Thyroid gland (tissue), 4 donors: Measurements from ENCODE around the gene ERF. TPM values are rescaled to one million over a fixed set of nuclear protein-coding genes. Genes with fewer than 3 reads are reported as not detected.

Experiments
- DNase-seq, 2 donors: peaks; one replicate each; pipeline ENCODE4 v3.0.0-alpha.2; 2019
- H3K27ac ChIP-seq, 3 donors: fragments of 200-600 bp; sonication (generic); 1 replicate in 2 of 3; 2 replicates in 1 of 3; pipeline ENCODE4 v1.5.1; 2016 to 2019; ENCODE audit warnings: mild to moderate bottlenecking in 1 of 3, moderate library complexity in 1 of 3
- H3K27me3 ChIP-seq: fragments of 200-600 bp; sonication (generic); one replicate; pipeline ENCODE4 v1.5.1; 2019
- H3K36me3 ChIP-seq, 2 donors: fragments of 200-600 bp; sonication (generic); one replicate each; pipeline ENCODE4 v1.5.1; 2016 to 2019
- H3K4me1 ChIP-seq, 2 donors: fragments of 200-600 bp; sonication (generic); one replicate each; pipeline ENCODE4 v1.5.1; 2017 to 2019
- H3K4me3 ChIP-seq, 3 donors: fragments of 200-600 bp; sonication (generic); replicated peaks in 1 of 3; 1 replicate in 2 of 3; 2 replicates in 1 of 3; pipeline ENCODE4 v1.5.1; 2016; ENCODE audit warnings: mild to moderate bottlenecking in 1 of 3
- H3K9me3 ChIP-seq: fragments of 200-600 bp; sonication (generic); one replicate; pipeline ENCODE4 v1.5.1; 2017
- POLR2A ChIP-seq, 2 donors: fragments of 450-650 bp; IDR thresholded peaks; one replicate each; pipeline ENCODE4 v1.6.1; 2017; ENCODE audit warnings: antibody characterized with exemption in 2 of 2, mild to moderate bottlenecking in 2 of 2, moderate library complexity in 1 of 2
- WGBS, 2 donors: methylation state at CpG; one replicate each; pipeline ENCODE4 v1.1.5; 2017; 5-methylcytosine and 5-hydroxymethylcytosine counted together
- intact Hi-C: fragments of 100-400 bp; cut with DNase I; formaldehyde crosslinking; loops from one replicate; pipeline ENCODE4 v1.15.1; 2023
- total RNA-seq, 4 donors: library from RNA; depleted of rRNA; stranded (reverse); fragments of >200 nt; gene quantifications; one replicate each; pipeline ENCODE4 v1.2.3, GENCODE V29; 2016
- TF ChIP-seq, protein P1 (sequence below), 6 experiments: fragments of 200-600 bp in 3 of 6; fragments of 450-650 bp in 3 of 6; sonication (generic) in 3 of 6; IDR thresholded peaks; one replicate each; pipeline ENCODE4 v1.5.1; 2016 to 2019; ENCODE audit warnings: antibody characterized with exemption in 6 of 6, mild to moderate bottlenecking in 2 of 6, inconsistent platforms in 1 of 6, moderate library complexity in 1 of 6

Gene ERF
- total RNA-seq, 4 donors from 2014 or later = 27.5 to 50.2 (median 39.2) TPM

DNA sequence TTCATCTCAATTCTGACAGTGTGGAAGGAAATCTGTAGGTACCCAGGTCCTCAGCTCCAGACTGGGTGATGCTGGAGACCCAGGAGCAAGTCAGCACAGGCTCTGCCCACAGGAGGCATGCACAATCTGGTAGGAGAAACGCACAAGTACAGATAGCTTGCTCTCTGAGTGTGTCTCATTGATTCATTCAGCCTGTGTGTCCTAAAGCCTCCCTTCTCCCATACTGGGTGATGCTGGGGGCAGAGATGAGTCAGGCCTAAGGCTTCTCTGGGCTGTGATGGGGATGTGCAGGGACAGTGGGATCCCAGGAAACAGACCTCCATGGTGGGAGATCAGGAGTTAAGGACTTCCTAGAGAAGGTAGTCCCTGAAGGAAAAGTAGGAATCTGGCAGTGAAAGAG is 28.0 kb downstream of the ERF start:
- no peaks in the 10 kb centered on the region for H3K27me3 ChIP-seq
- peaks cover 55 to 57% of the 10 kb centered on the region in 2 donors for H3K36me3 ChIP-seq
- no peaks in the 10 kb centered on the region for H3K4me1 ChIP-seq
- H3K27ac ChIP-seq = no peak overlapping the region
- no peak overlapping the region for H3K4me3 ChIP-seq
- no peak for DNase-seq
- no peaks in the 10 kb centered on the region for H3K9me3 ChIP-seq
- WGBS, 2 donors = 89 to 100% methylated on average over 1 of the region's 1 CpG
- TF ChIP-seq, protein P1, sequence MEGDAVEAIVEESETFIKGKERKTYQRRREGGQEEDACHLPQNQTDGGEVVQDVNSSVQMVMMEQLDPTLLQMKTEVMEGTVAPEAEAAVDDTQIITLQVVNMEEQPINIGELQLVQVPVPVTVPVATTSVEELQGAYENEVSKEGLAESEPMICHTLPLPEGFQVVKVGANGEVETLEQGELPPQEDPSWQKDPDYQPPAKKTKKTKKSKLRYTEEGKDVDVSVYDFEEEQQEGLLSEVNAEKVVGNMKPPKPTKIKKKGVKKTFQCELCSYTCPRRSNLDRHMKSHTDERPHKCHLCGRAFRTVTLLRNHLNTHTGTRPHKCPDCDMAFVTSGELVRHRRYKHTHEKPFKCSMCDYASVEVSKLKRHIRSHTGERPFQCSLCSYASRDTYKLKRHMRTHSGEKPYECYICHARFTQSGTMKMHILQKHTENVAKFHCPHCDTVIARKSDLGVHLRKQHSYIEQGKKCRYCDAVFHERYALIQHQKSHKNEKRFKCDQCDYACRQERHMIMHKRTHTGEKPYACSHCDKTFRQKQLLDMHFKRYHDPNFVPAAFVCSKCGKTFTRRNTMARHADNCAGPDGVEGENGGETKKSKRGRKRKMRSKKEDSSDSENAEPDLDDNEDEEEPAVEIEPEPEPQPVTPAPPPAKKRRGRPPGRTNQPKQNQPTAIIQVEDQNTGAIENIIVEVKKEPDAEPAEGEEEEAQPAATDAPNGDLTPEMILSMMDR (IDR thresholded peaks at IDR 0.05) = no peak
- no peak for TF ChIP-seq POLR2A (IDR thresholded peaks at IDR 0.05)
- intact Hi-C loops = no loop called here

DNA sequence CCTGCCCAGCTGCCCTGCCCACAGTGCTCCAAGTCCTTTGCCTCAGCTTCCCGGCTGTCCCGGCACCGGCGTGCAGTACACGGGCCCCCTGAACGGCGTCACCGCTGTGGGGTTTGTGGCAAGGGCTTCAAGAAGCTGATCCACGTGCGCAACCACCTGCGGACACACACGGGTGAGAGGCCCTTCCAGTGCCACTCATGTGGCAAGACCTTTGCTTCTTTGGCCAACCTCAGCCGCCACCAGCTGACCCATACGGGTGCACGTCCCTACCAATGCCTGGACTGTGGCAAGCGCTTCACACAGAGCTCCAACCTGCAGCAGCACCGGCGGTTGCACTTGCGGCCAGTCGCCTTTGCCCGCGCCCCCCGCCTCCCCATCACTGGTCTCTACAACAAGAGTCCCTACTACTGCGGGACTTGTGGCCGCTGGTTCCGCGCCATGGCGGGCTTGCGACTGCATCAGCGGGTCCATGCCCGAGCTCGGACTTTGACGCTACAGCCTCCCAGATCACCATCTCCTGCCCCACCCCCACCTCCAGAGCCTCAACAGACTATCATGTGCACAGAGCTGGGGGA is 29.1 kb downstream of the ERF start:
- intact Hi-C loops = no loop called here
- no peaks in the 10 kb centered on the region for H3K27me3 ChIP-seq
- no peak for DNase-seq
- no peak overlapping the region for H3K4me3 ChIP-seq
- peaks cover 4 to 8% of the 10 kb centered on the region in 2 donors for H3K4me1 ChIP-seq
- TF ChIP-seq POLR2A (IDR thresholded peaks at IDR 0.05) = no peak
- no peaks in the 10 kb centered on the region for H3K9me3 ChIP-seq
- whole genome bisulfite sequencing, 2 donors = 96 to 97% methylated on average over 25 to 33 of the region's 33 CpGs
- peaks cover 46% of the 10 kb centered on the region in 2 donors for H3K36me3 ChIP-seq
- H3K27ac ChIP-seq = no peak overlapping the region

DNA sequence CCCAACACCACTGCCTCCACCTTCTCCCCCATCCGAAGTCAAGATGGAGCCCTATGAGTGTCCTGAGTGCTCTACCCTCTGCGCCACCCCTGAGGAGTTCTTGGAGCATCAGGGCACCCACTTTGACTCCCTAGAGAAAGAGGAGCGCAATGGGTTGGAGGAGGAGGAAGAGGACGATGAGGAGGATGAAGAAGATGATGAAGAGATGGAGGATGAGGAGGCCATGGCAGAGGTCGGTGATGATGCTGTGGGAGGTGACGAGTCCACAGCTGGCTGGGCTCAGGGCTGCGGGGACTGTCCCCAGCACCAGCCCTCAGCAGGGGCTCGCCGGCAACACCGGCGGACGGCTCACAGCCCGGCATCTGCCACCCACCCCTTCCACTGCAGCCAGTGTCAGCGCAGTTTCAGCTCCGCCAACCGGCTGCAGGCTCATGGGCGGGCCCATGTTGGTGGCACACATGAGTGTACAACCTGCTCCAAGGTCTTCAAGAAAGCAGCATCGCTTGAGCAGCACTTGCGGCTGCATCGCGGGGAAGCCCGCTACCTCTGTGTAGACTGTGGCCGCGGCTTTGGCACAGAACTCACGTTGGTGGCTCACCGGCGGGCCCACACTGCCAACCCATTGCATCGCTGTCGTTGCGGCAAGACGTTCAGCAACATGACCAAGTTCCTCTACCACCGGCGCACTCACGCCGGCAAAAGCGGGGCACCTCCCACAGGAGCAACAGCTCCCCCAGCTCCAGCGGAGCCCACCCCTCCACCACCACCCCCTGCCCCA is 29.8 kb downstream of the ERF start:
- Histone ChIP-seq H3K27ac (no peak overlapping the region), H3K36me3 (peaks cover 39% of the 10 kb centered on the region in 2 donors), H3K27me3 (no peaks in the 10 kb centered on the region), H3K4me3 (no peak overlapping the region), H3K9me3 (no peaks in the 10 kb centered on the region), H3K4me1 (peaks cover 7 to 10% of the 10 kb centered on the region in 2 donors)
- 93 to 95% methylated on average over 29 to 31 of the region's 37 CpGs for WGBS, 2 donors
- intact Hi-C loops = no loop called here
- TF ChIP-seq POLR2A (IDR thresholded peaks at IDR 0.05) = no peak
- TF ChIP-seq, protein P1 (IDR thresholded peaks at IDR 0.05) = no peak
- no peak for DNase-seq

DNA sequence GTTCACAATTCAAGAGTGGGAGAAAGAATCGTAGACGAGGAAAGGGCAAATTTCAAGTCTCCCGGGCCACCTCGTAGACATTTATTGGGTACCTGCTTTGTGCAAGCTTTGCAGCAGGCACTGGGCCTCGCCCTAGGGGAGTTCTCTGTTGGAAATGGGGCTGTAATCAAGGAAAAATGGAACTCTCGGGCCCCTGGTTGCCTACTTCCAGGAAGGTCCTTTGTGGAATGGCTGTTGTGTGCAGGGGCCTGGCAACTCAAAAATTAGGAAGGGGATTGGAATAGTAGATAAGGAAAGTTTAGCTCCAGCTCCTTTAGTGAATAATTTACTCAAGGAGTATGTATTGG is 34.2 kb downstream of the ERF start:
- Histone ChIP-seq H3K9me3 (no peaks in the 10 kb centered on the region), H3K4me1 (peaks cover 32 to 39% of the 10 kb centered on the region in 2 donors), H3K27ac (peak overlapping the region in 1 of 3 donors; percentile 85)

DNA sequence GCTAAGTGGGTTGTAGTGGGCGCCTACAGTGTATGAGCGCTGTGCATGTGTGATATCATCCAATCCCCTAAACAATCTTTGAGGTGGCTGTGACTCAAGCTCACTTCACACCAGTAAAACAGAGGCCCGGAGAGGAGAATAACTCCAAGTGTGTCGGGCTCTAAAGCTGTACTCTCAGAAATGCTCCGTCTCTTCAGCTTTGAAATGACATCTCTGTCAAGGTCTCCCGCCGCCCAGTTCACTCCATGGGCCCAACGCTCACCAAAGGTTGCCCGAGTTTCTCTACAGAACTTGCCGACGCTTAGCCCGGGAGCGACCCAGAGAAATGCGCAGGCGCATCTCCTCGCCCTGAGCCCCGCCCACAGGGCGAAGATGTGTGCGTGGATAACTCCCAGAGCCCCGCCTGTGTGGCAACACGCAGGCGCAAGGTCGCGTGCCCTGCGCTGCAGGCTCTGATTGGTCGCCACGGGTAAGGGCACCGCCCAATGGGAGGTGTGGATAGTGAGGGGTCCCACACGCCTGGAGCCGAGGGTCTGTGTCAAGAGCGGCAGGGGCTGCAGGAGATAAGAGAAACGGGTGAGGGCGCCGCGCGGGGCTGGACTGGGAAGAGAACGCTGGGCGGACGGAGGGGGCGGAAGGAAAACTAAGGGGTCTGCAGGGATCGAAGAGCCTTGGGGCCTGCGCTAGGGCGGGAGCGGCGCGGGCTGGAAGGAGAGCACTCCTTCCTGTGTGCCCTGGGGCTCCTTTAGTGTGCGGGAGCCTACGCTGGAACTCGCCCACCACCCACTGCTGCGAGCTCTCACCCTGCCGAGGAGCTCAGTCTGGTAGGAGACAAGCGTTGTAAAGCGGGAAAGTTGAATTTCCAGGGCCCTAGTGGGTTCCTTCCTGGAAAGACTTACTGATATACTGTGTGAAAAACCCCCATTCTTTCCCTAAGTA is 34.8 kb downstream of the ERF start, which contains the start of gene ZNF526:
Gene ZNF526 (plus strand): TSS at position 501 of the 939 bp plus-strand sequence. CDS start 4,092 bp downstream, outside the sequence.
- Histone ChIP-seq H3K4me1 (peaks cover 33 to 45% of the 10 kb centered on the region in 2 donors), H3K9me3 (no peaks in the 10 kb centered on the region), H3K36me3 (peaks cover 9 to 10% of the 10 kb centered on the region in 2 donors), H3K27ac (peak within 1 kb of the TSS; percentile 52 to 85 (median 76)), H3K4me3 (peak within 1 kb of the TSS; percentile 33 to 72 (median 43)), H3K27me3 (no peaks in the 10 kb centered on the region)
- WGBS, 2 donors = 0 to 1% methylated on average over 50 to 52 of the region's 53 CpGs
- intact Hi-C loops = no loop called here
- peak; percentile 97 to 98 for DNase-seq
- TF ChIP-seq, protein P1 (IDR thresholded peaks at IDR 0.05) = no peak
- TF ChIP-seq POLR2A (IDR thresholded peaks at IDR 0.05) = peak in 1 of 2 donors; percentile 83

More for the DNA sequence above, 34.2 kb downstream of the ERF start:
- Histone ChIP-seq H3K4me3 (peak overlapping the region; percentile 33 to 72 (median 43)), H3K36me3 (peaks cover 15% of the 10 kb centered on the region in 2 donors), H3K27me3 (no peaks in the 10 kb centered on the region)
- WGBS, 2 donors = 2% methylated on average over 6 of the region's 6 CpGs
- intact Hi-C loops = no loop called here
- TF ChIP-seq, protein P1 (IDR thresholded peaks at IDR 0.05) = no peak
- TF ChIP-seq POLR2A (IDR thresholded peaks at IDR 0.05) = no peak
- no peak for DNase-seq
